DND-41 (cell line): Measurements from ENCODE around the gene NEGR1.

Source experiments
- ATAC-seq: fragments of 200-7000 bp; cut with Tn5 transposase; 3 replicates; pipeline ENCODE4 v1.9.1; 2021; ENCODE audit warnings: low read depth; ENCODE audit not compliant: insufficient read depth
- DNase-seq: peaks from one replicate; pipeline ENCODE4 v3.0.0-alpha.2; 2020
- H2AFZ ChIP-seq: 2 replicates; pipeline ENCODE4 v1.6.0; 2012; ENCODE audit warnings: low read depth, low read length
- H3K27ac ChIP-seq: 2 replicates; pipeline ENCODE4 v1.5.1; 2012; ENCODE audit warnings: low read length, inconsistent platforms
- H3K27me3 ChIP-seq: fragments of 200-600 bp; sonication (generic); 2 replicates; pipeline ENCODE4 v1.6.0; 2012; ENCODE audit warnings: low read length, mild to moderate bottlenecking, inconsistent platforms; ENCODE audit not compliant: insufficient read depth, poor library complexity
- H3K36me3 ChIP-seq: 2 replicates; pipeline ENCODE4 v1.5.1; 2012; ENCODE audit warnings: low read length, inconsistent platforms; ENCODE audit not compliant: insufficient read depth
- H3K4me1 ChIP-seq: 2 replicates; pipeline ENCODE4 v1.5.1; 2012; ENCODE audit warnings: mild to moderate bottlenecking, low read length; ENCODE audit not compliant: insufficient read depth
- H3K4me2 ChIP-seq: 2 replicates; pipeline ENCODE4 v1.6.0; 2012; ENCODE audit warnings: mild to moderate bottlenecking, moderate library complexity, low read length, inconsistent platforms; ENCODE audit not compliant: insufficient read depth
- H3K4me3 ChIP-seq, 2 experiments: fragments of 200-600 bp in 1 of 2; shearing (Covaris generic) in 1 of 2; 2 replicates each; pipeline ENCODE4 v1.5.1; 2012 to 2016; ENCODE audit warnings: inconsistent platforms in 2 of 2, low read length in 2 of 2, mild to moderate bottlenecking in 2 of 2, low read depth in 1 of 2, moderate library complexity in 1 of 2
- H3K79me2 ChIP-seq: 2 replicates; pipeline ENCODE4 v1.6.0; 2012; ENCODE audit warnings: low read length, inconsistent platforms; ENCODE audit not compliant: insufficient read depth
- H3K9ac ChIP-seq: 2 replicates; pipeline ENCODE4 v1.6.0; 2012; ENCODE audit warnings: low read depth, mild to moderate bottlenecking, inconsistent platforms, low read length, moderate library complexity
- H3K9me3 ChIP-seq: 2 replicates; pipeline ENCODE4 v1.5.1; 2012; ENCODE audit warnings: low read length, moderate library complexity, mild to moderate bottlenecking, inconsistent platforms; ENCODE audit not compliant: insufficient read depth, severe bottlenecking
- H4K20me1 ChIP-seq: 2 replicates; pipeline ENCODE4 v1.6.0; 2012; ENCODE audit warnings: low read length; ENCODE audit not compliant: insufficient read depth
- EZH2 ChIP-seq: IDR thresholded peaks from 3 replicates; pipeline ENCODE4 v1.6.1; 2012; ENCODE audit warnings: borderline replicate concordance, low read depth, mild to moderate bottlenecking, moderate library complexity, low read length, inconsistent platforms; ENCODE audit not compliant: severe bottlenecking
- TF ChIP-seq, protein P1 (sequence below): IDR thresholded peaks from 2 replicates; pipeline ENCODE4 v1.5.1; 2012; ENCODE audit warnings: borderline replicate concordance, low read length, moderate library complexity, mild to moderate bottlenecking; ENCODE audit not compliant: poor library complexity, severe bottlenecking; ENCODE audit errors: extremely low read depth

Gene NEGR1

DNA sequence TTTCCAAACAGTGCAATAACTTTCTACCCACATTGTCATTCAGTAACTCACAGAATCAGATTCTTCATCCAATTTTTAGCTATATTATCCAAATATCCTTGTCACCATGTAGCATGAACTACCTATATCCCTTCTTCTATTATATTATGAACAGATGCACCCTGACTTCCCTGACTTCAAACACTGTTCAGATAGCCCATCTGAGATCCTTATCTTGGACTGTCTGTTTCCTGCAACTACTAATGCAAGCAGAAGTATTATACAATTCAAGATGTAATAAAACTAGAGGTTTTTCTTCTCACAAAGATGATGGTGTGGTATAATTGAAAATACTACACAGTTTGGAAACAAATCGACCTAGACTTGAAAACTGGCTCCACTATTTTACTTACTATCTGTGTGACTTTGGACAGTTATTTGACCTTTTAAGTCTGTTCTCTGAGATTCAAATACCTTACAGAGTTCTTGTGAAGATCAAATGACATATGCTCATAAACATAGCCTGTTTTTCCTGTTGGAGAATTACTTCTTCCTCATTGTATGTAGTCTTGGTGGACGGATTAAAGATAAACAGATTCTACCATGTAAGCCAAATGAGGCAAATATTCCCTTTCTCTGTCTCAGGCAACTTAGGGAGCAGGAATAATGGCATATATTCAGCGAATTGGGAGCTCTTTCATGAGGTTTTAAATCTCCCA lies 793.6 kb downstream of the NEGR1 start:
- Histone ChIP-seq H4K20me1 (no peaks in the 10 kb centered on the region), H3K4me3 (no peak overlapping the region), H3K27ac (peak overlapping the region; percentile 66), H3K79me2 (no peaks in the 10 kb centered on the region), H2AFZ (no peak overlapping the region), H3K9ac (no peak overlapping the region), H3K4me2 (peak overlapping the region; percentile 39), H3K4me1 (peaks cover 33% of the 10 kb centered on the region), H3K9me3 (no peaks in the 10 kb centered on the region), H3K27me3 (no peaks in the 10 kb centered on the region), H3K36me3 (no peaks in the 10 kb centered on the region)
- ATAC-seq (peak; percentile 97), DNase-seq (peak; percentile 15)
- no peak for TF ChIP-seq EZH2
- TF ChIP-seq, protein P1, sequence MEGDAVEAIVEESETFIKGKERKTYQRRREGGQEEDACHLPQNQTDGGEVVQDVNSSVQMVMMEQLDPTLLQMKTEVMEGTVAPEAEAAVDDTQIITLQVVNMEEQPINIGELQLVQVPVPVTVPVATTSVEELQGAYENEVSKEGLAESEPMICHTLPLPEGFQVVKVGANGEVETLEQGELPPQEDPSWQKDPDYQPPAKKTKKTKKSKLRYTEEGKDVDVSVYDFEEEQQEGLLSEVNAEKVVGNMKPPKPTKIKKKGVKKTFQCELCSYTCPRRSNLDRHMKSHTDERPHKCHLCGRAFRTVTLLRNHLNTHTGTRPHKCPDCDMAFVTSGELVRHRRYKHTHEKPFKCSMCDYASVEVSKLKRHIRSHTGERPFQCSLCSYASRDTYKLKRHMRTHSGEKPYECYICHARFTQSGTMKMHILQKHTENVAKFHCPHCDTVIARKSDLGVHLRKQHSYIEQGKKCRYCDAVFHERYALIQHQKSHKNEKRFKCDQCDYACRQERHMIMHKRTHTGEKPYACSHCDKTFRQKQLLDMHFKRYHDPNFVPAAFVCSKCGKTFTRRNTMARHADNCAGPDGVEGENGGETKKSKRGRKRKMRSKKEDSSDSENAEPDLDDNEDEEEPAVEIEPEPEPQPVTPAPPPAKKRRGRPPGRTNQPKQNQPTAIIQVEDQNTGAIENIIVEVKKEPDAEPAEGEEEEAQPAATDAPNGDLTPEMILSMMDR, result no peak

- no peak for ATAC-seq
- no peak overlapping the region for H3K4me2 ChIP-seq
- H4K20me1 ChIP-seq, result no peaks in the 10 kb centered on the region
- no peaks in the 10 kb centered on the region for H3K36me3 ChIP-seq
- H3K27ac ChIP-seq, result no peak overlapping the region
- H3K79me2 ChIP-seq, result no peaks in the 10 kb centered on the region
- H3K27me3 ChIP-seq, result no peaks in the 10 kb centered on the region
- H3K9ac ChIP-seq, result no peak overlapping the region
- H3K9me3 ChIP-seq, result no peaks in the 10 kb centered on the region
- no peak for DNase-seq
- H3K4me1 ChIP-seq, result peaks cover 3% of the 10 kb centered on the region; the same call in 1 of the 2 replicates
- H2AFZ ChIP-seq, result no peak overlapping the region
- no peak overlapping the region for H3K4me3 ChIP-seq
- TF ChIP-seq EZH2, result no peak
- TF ChIP-seq, protein P1, result no peak
Observed at GRCh38 chr1:71473331-71473730, 809.0 kb downstream of the NEGR1 start.

DNA sequence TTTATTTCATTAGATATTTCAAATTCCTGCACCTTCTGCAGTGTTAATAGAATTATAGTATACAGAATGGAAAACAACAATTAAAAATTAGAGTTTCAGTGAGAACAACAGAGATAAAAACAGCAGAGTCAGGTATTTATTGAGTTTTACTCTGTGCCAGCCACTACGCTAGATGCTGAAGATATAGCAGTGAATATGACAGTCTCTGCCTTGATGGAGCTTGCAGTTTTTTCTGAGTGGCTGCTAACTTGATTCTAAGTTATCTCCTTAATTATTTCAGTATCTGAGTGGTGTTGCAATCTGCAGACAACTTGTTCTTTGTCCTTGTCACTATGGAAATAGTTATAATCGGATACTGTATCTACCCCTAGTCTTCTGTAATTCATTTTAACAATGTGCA lies 817.2 kb downstream of the NEGR1 start:
- H3K79me2 ChIP-seq, result no peaks in the 10 kb centered on the region
- no peak overlapping the region for H3K4me3 ChIP-seq
- no peaks in the 10 kb centered on the region for H3K27me3 ChIP-seq
- H2AFZ ChIP-seq, result no peak overlapping the region
- no peak overlapping the region for H3K27ac ChIP-seq
- no peaks in the 10 kb centered on the region for H3K36me3 ChIP-seq
- DNase-seq (no peak), ATAC-seq (no peak)
- H3K9ac ChIP-seq, result no peak overlapping the region
- H4K20me1 ChIP-seq, result no peaks in the 10 kb centered on the region
- TF ChIP-seq, protein P1, result no peak
- no peak for TF ChIP-seq EZH2
- H3K4me2 ChIP-seq, result no peak overlapping the region
- no peaks in the 10 kb centered on the region for H3K4me1 ChIP-seq
- H3K9me3 ChIP-seq, result no peaks in the 10 kb centered on the region
